Stimulated activated CD8-positive, alpha-beta memory T cell treated with anti-CD3 and anti-CD28 coated beads, Interleukin-12 subunit alpha, Interleukin-12 subunit beta, amount 100 ng/mL, for 4 hours (primary cell): ENCODE results near the gene LTBP1.
"Not testable (repeated sequence)": the region's sequence is repeated elsewhere in the genome, so short reads cannot be mapped to it uniquely, and the experiment has no call there.

Experiments
- DNase-seq: peaks from one replicate; pipeline ENCODE4 v3.0.0-alpha.2; 2020; ENCODE audit warnings: low read depth

LTBP1 gene

GRCh38 chr2:33222309-33222708, 275.6 kb downstream of the LTBP1 start:
- no peak for DNase-seq

GRCh38 chr2:33223856-33224255, 277.1 kb downstream of the LTBP1 start:
- DNase-seq: no peak

- no peak for DNase-seq
These were observed 278.6 kb downstream of the LTBP1 start for GRCh38 chr2:33225350-33225749.

GRCh38 chr2:33226546-33226945, 279.8 kb downstream of the LTBP1 start:
- no peak for DNase-seq

- no peak for DNase-seq
These were observed 282.9 kb downstream of the LTBP1 start for GRCh38 chr2:33229646-33230045.

GRCh38 chr2:33230195-33230594, 283.4 kb downstream of the LTBP1 start:
- no peak for DNase-seq

- DNase-seq: no peak
These were observed 284.1 kb downstream of the LTBP1 start for GRCh38 chr2:33230842-33231241.

GRCh38 chr2:33235559-33235958, 288.8 kb downstream of the LTBP1 start:
- DNase-seq: not testable (repeated sequence)

- DNase-seq: no peak
These were observed 290.0 kb downstream of the LTBP1 start for GRCh38 chr2:33236482-33237385.

- DNase-seq: no peak
These were observed 291.4 kb downstream of the LTBP1 start for GRCh38 chr2:33238111-33238510.

- no peak for DNase-seq
These were observed 293.4 kb downstream of the LTBP1 start for GRCh38 chr2:33240178-33240577.

GRCh38 chr2:33241072-33241471, 294.3 kb downstream of the LTBP1 start:
- no peak for DNase-seq

- no peak for DNase-seq
These were observed 294.8 kb downstream of the LTBP1 start for GRCh38 chr2:33241581-33241980.

- no peak for DNase-seq
These were observed 296.1 kb downstream of the LTBP1 start for GRCh38 chr2:33242845-33243244.

GRCh38 chr2:33246432-33246831, 299.7 kb downstream of the LTBP1 start:
- DNase-seq: no peak

GRCh38 chr2:33247365-33247764, 300.6 kb downstream of the LTBP1 start:
- DNase-seq: no peak

GRCh38 chr2:33250417-33251029, 303.8 kb downstream of the LTBP1 start:
- DNase-seq: no peak

- no peak for DNase-seq
These were observed 309.5 kb downstream of the LTBP1 start for GRCh38 chr2:33256162-33256755.

GRCh38 chr2:33258387-33258786, 311.6 kb downstream of the LTBP1 start:
- no peak for DNase-seq

GRCh38 chr2:33262097-33262496, 315.3 kb downstream of the LTBP1 start:
- no peak for DNase-seq

GRCh38 chr2:33264766-33265165, 318.0 kb downstream of the LTBP1 start:
- no peak for DNase-seq

- no peak for DNase-seq
These were observed 319.0 kb downstream of the LTBP1 start for GRCh38 chr2:33265584-33266338.
